Measurements from ENCODE around the gene CHAF1B.

- TF ChIP-seq CTCF (IDR thresholded peaks at IDR 0.05; ENCODE audit: low read depth, low read length, poor library complexity, severe bottlenecking) (no peak), EZH2phosphoT487 (IDR thresholded peaks at IDR 0.05; ENCODE audit: borderline replicate concordance, low read length) (no peak)
Observed at GRCh38 chr21:36396971-36397370, 11.8 kb downstream of the CHAF1B start.

Measured in DOHH2 (cell line).